GM13977 (cell line): Measurements from ENCODE around the gene ACTG1.

Experiments used
- DNase-seq: peaks from one replicate; pipeline ENCODE4 v3.0.0; 2012; ENCODE audit warnings: low spot score
- CTCF ChIP-seq: IDR thresholded peaks from 2 replicates; pipeline ENCODE4 v1.5.1; 2012; ENCODE audit warnings: mild to moderate bottlenecking, control low read depth; ENCODE audit not compliant: insufficient read depth; ENCODE audit errors: extremely low read depth, missing control alignments
- in situ Hi-C: fragments of 300-500 bp; cut with MboI; formaldehyde crosslinking; loops from one replicate; pipeline ENCODE4 v1.12.0; 2022; ENCODE audit warnings: low sequenced_read_pairs, low pct_unique_long_range_greater_than_20kb, mixed read lengths, inconsistent platforms; ENCODE audit not compliant: unreplicated experiment

Gene ACTG1

GRCh38 chr17:81529437-81529803, 16.8 kb upstream of the ACTG1 start:
- in situ Hi-C loops, result no loop called here
- TF ChIP-seq CTCF, result no peak
- no peak for DNase-seq

DNA sequence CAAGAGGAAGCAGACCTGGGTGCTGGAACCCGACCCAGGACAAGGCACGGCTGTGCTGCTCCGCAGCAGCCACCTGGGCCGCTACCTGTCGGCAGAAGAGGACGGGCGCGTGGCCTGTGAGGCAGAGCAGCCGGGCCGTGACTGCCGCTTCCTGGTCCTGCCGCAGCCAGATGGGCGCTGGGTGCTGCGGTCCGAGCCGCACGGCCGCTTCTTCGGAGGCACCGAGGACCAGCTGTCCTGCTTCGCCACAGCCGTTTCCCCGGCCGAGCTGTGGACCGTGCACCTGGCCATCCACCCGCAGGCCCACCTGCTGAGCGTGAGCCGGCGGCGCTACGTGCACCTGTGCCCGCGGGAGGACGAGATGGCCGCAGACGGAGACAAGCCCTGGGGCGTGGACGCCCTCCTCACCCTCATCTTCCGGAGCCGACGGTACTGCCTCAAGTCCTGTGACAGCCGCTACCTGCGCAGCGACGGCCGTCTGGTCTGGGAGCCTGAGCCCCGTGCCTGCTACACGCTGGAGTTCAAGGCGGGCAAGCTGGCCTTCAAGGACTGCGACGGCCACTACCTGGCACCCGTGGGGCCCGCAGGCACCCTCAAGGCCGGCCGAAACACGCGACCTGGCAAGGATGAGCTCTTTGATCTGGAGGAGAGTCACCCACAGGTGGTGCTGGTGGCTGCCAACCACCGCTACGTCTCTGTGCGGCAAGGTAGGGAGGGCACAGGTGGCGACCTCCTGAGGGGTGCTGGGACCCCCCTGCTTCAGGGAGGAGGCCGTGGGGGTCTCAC, 16.2 kb upstream of the ACTG1 start:
- no peak for TF ChIP-seq CTCF
- DNase-seq, result no peak
- in situ Hi-C loops, result no loop called here

DNA sequence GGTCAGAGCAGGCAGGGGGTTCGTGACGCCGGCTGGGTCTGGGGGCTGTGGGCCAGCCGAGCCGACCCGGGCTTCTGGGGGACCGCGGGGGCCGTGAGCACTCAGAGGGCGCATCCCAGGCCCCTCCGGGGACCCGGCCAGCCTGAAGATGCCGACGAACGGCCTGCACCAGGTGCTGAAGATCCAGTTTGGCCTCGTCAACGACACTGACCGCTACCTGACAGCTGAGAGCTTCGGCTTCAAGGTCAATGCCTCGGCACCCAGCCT, 15.7 kb upstream of the ACTG1 start:
- no peak for DNase-seq
- in situ Hi-C loops, result no loop called here
- no peak for TF ChIP-seq CTCF

- in situ Hi-C loops, result no loop called here
- TF ChIP-seq CTCF, result no peak
- no peak for DNase-seq
Observed at GRCh38 chr17:81527591-81528383, 15.2 kb upstream of the ACTG1 start, which contains the start of gene FSCN2. Gene FSCN2 (plus strand): TSS chr17:81528377. CDS start chr17:81528532, 155 bp downstream.

- in situ Hi-C loops, result no loop called here
- no peak for DNase-seq
- TF ChIP-seq CTCF, result no peak
Observed at GRCh38 chr17:81526662-81527571, 14.3 kb upstream of the ACTG1 start.

GRCh38 chr17:81524865-81525159, 12.2 kb upstream of the ACTG1 start:
- in situ Hi-C loops, result no loop called here
- no peak for DNase-seq
- TF ChIP-seq CTCF, result no peak
